ENCODE results near the gene POC5. TPM values are rescaled to one million over a fixed set of nuclear protein-coding genes. Genes with fewer than 3 reads are reported as not detected.
"Not testable (repeated sequence)": the region's sequence is repeated elsewhere in the genome, so short reads cannot be mapped to it uniquely, and the experiment has no call there.

Gene POC5
- total RNA-seq, 1 donor from 2014 or later = 9.1 TPM

GRCh38 chr5:75701856-75702255 is 15.4 kb downstream of the POC5 start:
- intact Hi-C loops (cut with DNase I) = no loop called here

GRCh38 chr5:75695472-75696351 is 21.5 kb downstream of the POC5 start:
- H3K4me1 ChIP-seq; ATAC-seq; intact Hi-C loops (cut with DNase I); H3K9me3 ChIP-seq; H3K4me3 ChIP-seq; DNase-seq; H3K27ac ChIP-seq; H3K27me3 ChIP-seq: not testable (repeated sequence)
- H3K36me3 ChIP-seq = peaks cover 24% of the 10 kb centered on the region

More at GRCh38 chr5:75701856-75702255, 15.4 kb downstream of the POC5 start:
- no peaks in the 10 kb centered on the region for H3K4me1 ChIP-seq
- H3K27ac ChIP-seq = no peak overlapping the region
- H3K27me3 ChIP-seq = no peaks in the 10 kb centered on the region
- ATAC-seq = no peak
- no peaks in the 10 kb centered on the region for H3K9me3 ChIP-seq
- no peak for TF ChIP-seq CTCF (IDR thresholded peaks at IDR 0.05)
- no peak for DNase-seq
- H3K36me3 ChIP-seq = peaks cover 33% of the 10 kb centered on the region
- no peak overlapping the region for H3K4me3 ChIP-seq

GRCh38 chr5:75694781-75695180 is 22.5 kb downstream of the POC5 start:
- ATAC-seq (no peak), DNase-seq (no peak)
- Histone ChIP-seq H3K27me3 (no peaks in the 10 kb centered on the region), H3K36me3 (peaks cover 33% of the 10 kb centered on the region), H3K4me1 (no peaks in the 10 kb centered on the region), H3K4me3 (no peak overlapping the region), H3K9me3 (no peaks in the 10 kb centered on the region), H3K27ac (no peak overlapping the region)
- TF ChIP-seq CTCF (IDR thresholded peaks at IDR 0.05) = no peak
- intact Hi-C loops (cut with DNase I) = no loop called here

GRCh38 chr5:75690669-75691068 is 26.6 kb downstream of the POC5 start:
- TF ChIP-seq CTCF (IDR thresholded peaks at IDR 0.05) = no peak
- H3K27me3 ChIP-seq = no peaks in the 10 kb centered on the region
- ATAC-seq = no peak
- H3K27ac ChIP-seq = no peak overlapping the region
- no peaks in the 10 kb centered on the region for H3K4me1 ChIP-seq
- H3K9me3 ChIP-seq = no peaks in the 10 kb centered on the region
- intact Hi-C loops (cut with DNase I) = no loop called here
- DNase-seq = no peak
- H3K4me3 ChIP-seq = no peak overlapping the region
- peaks cover 58% of the 10 kb centered on the region for H3K36me3 ChIP-seq

GRCh38 chr5:75686480-75686879 is 30.8 kb downstream of the POC5 start:
- Histone ChIP-seq H3K27me3 (no peaks in the 10 kb centered on the region), H3K4me1 (no peaks in the 10 kb centered on the region), H3K27ac (no peak overlapping the region), H3K36me3 (peaks cover 56% of the 10 kb centered on the region), H3K9me3 (no peaks in the 10 kb centered on the region), H3K4me3 (no peak overlapping the region)
- DNase-seq = no peak
- ATAC-seq = no peak
- intact Hi-C loops (cut with DNase I) = loop anchor here (10.0 kb wide), 1 partner anchor 452 kb away; the partner anchor contains the start of gene ANKRD31
- TF ChIP-seq CTCF (IDR thresholded peaks at IDR 0.05) = no peak

- Histone ChIP-seq H3K4me1 (no peaks in the 10 kb centered on the region), H3K27ac (no peak overlapping the region), H3K36me3 (peaks cover 48% of the 10 kb centered on the region), H3K4me3 (no peak overlapping the region), H3K9me3 (no peaks in the 10 kb centered on the region), H3K27me3 (no peaks in the 10 kb centered on the region)
- intact Hi-C loops (cut with DNase I) = loop anchor here (10.0 kb wide), 1 partner anchor 450 kb away; the partner anchor contains the start of gene ANKRD31
- no peak for DNase-seq
- no peak for ATAC-seq
- TF ChIP-seq CTCF (IDR thresholded peaks at IDR 0.05) = no peak
These were observed 32.1 kb downstream of the POC5 start for GRCh38 chr5:75685141-75685540.

Data from upper lobe of right lung (tissue), 1 donor.